TTC549 (cell line): ENCODE results near the gene EXTL1.

Experiments
- FAIRE-seq: peaks from 2 replicates; lab custom pipeline; 2012; peaks lifted over from hg19 to GRCh38; lab: Jason Lieb, UNC

Gene EXTL1

DNA sequence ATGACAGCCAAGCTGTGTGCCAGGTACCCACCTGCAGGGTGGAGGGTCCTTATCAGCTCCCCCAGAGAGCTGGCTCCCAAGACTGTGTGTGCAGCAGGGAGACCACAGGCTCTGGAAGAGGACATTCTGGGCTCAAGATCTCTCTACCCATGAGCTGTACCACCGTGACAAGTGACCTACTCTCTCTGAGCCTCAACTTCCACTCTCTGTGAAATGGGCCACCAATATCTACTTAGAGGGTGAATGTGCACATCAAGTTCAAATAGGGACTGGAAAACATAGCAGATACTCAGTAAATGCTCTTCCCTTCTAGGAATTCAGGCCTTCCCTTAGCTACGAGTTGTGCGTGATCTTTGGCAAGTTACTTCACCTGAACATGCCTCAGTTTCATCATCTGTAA lies 22.8 kb downstream of the EXTL1 start:
- no peak for FAIRE-seq

DNA sequence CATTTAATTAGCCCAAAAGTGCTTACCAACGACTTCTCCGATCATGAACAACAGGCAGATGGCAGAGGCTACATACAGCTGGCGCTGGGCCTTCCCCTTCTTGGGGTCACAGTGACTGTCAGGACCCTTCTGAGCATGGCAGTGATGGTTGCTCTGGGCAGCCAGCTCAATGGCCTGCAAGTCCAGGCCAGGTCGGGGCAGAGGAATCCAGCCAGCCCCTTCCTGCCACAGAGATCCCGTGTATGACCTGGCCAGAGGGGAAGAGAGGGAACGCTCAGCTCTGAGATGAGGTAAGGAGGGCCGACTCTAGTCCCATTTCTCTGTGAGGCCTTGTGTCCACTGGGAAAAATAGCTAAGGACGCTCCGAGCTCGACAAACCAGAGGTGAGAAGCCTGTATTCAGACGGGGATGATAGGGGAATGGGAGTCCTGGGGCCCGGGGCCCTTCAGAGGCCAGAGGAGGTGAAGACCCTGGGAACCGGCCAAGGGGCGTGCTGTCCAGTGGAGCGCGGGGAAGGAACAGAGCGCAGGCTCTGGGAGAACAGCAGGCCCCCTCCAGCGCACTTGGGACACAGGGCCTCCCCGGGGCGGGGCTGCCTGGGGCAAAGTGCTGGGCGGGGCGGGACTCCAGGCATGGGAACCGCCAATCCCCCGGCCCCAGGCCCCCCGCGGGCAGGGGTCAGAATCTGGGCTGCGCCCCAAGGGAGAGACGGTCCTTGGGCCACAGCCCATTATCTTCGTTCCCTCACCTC lies 23.6 kb downstream of the EXTL1 start:
- no peak for FAIRE-seq

DNA sequence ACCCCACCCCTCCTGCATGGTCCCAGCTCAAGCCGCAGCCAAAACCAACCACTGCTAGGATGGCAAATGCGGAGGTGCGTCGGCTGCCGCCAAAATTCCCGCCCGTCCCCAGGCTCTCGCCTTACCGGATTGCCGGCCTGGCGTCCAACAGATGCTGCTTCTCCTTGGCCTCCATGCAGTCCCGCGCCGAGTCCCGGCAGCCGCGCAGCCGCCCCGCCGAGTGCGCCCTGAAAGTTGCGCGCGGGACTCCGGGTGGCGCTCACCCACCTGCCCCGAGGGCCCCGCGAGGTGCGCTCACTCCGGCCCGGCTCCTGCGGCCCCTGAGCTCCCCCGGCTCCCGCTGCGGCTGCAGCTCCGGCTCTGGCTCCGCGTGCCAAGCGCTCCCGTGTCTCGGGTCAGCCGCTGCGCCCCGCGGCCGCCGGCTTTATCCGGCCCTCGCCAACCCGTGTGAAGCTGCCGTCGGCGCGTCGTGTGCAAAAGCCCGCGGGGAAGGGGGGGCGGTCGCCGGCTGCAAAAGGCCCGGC lies 24.2 kb downstream of the EXTL1 start, which contains the start of gene SLC30A2:
Gene SLC30A2 (minus strand): TSS at position 397 of the 524 bp plus-strand sequence. CDS start 222 bp downstream, at position 175.
- no peak for FAIRE-seq

DNA sequence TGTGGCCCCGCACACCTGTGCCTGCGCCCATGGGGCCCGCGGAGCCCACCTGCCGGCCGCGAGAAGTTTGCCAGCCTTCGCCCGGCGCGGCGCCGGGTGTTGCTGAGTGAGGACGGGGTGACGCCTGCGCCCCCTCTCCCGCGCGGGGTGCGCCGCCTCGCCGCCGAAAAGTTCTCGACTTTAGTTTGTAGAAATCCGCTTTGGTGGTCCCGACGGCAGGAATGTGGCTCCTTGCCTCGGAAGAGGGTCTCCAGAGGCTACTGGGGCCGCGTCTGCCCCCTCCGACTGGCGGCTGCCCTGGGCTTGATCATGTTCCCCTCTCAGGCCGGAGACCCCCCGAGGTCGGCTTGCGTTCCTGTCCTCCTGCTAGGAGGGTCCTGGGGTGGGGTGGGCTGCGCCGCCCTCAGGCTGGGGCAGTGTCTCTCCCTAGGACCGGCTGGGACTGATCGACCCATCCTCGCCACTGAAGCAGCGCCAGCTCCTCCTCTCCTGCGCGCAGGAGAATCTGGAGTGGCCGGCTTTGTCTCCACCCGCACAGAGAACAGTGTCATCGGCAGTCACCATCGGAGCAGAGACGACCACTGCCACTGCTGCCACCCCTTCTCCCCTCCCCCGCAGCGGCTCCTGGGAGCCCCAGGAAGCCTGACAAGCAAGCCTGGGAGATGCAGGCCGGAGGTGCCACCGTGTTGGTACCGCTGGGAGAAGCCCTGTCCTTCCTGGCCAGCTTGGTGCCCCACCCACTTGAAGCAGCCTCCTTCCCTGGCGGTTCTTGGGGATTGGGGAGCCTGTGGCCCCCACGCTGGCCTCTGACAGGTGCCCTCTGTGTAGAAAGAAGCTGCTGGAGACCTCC lies 24.9 kb downstream of the EXTL1 start:
- FAIRE-seq: no peak

DNA sequence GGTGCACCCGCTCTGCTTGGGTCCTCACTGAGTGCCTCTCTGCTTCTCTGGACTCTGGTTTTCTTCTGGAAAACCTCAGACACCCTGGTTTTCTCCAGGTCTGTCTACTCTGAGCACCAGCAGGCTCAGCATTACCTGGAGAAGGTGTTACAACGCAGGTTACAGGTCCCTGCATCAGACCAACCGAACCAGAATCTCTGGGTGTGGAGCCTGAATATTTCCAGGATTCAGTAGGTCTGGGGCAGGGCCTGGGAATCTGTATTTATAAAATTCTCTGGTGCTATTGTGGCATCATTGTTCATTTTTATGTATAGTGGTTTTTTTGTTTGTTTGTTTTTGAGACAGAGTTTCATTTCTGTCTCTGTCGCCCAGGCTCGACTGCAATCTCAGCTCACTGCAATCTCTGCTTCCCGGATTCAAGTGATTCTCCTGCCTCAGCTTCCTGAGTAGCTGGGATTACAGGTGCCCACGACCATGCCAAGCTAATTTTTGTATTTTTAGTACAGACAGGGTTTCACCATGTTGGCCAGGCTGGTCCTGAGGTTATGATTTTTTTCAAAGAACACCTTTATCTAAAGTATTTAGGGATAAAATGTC lies 25.8 kb downstream of the EXTL1 start:
- no peak for FAIRE-seq

DNA sequence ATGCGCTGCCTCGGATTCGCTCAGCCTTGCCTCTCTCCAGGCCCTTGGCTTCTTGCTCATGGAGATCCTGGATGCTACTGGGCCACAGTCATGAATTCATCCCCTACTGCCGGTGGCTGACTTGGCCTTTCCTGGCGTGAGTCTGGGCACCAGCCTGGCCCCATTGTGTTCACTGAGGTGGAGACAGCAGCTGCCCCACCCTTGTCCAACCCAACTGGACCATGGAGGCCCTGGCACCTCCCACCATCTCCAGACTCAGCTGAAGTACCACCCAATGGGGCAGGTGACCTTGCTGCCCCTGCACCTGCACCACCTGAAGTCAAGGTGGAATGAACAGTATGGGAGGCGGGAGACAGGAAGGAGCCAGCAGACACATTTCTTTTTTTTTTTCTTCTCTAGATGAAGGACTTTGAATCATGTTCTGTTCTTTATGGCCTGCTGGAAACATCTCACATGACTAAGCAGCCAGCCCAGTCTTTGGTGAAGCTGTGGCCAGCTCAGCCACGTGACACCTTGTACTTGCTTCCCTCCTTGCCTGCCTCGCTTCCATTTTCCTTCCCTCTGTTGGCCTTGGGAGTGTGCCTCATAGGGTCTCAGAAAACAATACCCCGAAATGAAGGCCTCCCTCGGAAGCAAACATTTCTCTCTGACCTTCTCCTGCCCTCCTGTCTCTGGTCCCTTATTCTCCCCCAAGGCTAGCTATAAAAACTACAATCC lies 28.1 kb downstream of the EXTL1 start:
- no peak for FAIRE-seq

GRCh38 chr1:26050248-26050640 lies 28.7 kb downstream of the EXTL1 start:
- no peak for FAIRE-seq

- FAIRE-seq: no peak
Observed at GRCh38 chr1:26053718-26054560, 32.4 kb downstream of the EXTL1 start.

DNA sequence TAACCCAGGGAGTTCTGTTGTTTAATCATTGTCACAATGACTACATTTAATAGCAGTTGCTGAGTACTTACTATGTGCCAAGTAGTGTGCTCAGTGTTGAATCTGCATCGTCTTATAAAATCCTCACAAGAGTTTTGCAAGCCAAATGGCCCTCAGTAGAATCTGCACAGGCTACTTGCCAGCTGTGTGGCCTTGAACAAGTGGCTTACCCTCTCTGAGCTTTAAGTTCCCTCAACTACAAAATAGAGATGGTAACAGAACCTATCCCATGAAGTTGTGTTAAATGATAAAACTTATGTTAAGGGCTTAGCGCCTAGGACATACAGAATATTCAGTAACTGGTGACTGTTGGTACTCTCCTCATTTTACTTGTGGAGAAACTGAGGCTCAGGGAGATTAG lies 33.5 kb downstream of the EXTL1 start:
- no peak for FAIRE-seq

DNA sequence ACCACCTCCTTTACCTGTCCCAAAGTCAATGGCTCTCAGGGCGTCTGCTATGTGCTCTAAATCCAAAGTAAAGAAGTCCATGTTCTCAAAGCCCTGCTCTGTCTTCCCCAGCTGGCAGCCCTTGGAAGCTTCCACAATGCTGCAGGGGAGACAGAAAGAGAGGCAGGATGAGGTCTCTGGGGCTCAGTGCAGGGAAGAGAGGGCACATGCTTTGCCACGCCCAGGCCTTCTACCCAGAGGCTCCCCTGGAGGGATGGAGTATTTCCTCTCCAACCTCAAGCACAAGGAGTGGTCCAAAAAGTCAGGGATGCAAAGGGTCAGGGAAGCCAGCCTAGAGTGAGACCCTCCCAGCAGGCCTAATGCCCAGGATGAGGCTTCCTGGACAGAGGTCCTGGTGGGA lies 35.6 kb downstream of the EXTL1 start:
- FAIRE-seq: no peak

DNA sequence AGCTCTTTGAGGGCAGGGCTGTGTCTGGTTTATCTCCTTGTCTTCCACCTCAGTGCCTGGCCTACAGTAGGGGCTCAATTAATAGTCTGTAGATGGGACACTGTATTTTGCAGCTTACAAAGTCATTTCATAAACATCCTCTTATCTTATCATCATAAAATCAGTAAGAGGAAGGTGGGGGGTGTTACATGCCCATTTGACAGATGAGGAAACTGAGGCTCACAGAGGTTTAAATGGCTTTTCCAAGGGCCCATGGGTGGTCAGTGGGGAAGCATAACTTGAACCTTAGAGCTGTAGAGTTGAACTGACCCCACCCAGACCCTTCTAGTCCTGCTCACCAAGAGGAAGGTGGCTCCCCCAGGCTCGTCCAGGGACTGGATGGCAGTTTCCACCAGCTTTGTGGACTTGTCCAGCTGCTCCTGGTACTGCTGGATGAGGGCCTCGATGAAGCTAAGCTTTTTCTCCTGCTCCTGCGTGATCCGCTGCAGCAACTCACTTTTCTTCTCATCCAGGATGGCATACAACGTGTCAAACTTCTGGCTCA lies 36.5 kb downstream of the EXTL1 start:
- FAIRE-seq: no peak

GRCh38 chr1:26059906-26060305 lies 38.3 kb downstream of the EXTL1 start:
- FAIRE-seq: no peak

DNA sequence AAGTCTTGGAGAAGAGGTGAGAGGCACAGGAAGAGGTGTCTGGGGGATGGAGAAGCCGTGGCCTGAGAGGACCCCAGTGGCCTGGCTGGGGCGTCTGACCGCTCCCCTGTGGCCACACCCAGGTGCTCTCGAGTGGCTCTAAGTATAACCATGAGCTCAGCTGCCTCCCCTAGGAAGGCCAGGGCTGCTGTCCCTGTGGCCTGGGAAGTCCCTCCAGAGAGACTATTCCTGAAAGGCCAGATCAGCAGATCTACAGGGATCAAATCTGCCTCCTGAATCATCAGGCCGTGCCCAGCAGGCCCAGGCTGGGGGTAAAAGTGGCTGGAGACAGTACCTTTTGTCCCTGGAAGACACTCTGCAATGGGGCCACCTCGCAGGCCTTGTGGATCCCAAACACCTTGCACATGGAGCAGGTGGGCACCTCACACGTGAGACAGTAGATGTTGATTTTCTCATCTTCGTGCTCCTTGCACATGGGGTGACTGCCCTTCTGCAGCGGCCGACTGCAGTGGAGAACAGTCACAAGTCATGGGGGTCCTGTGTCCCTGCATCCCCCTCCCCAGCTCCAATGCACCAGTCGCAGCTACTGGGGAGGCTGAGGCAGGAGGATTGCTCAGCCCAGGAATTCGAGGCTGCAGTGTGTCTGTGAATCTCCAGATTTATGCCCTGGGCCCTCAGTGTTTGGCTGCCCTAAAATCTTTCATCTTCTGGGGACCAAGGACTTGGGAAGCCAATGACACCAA lies 39.4 kb downstream of the EXTL1 start:
- no peak for FAIRE-seq

DNA sequence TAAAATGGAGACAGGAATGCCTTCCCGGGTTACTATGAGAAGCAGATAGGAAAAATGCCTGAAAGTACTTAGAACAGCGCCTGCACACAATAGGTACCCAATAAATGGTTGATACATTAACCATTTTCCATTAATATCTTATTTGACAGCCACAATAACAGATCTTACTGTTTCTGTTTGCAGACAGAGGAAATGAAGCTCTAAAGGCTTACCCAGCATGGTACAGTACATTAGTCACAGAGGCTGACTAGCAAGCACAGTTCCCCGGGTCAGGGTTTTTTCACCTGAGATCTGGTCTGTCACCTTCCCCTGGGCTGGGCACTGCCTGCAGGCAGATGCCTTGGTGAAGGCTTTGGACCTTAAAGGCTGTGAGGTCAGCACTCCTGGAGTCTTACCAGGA lies 43.0 kb downstream of the EXTL1 start:
- FAIRE-seq: no peak

GRCh38 chr1:26066160-26066559 lies 44.6 kb downstream of the EXTL1 start:
- FAIRE-seq: no peak

DNA sequence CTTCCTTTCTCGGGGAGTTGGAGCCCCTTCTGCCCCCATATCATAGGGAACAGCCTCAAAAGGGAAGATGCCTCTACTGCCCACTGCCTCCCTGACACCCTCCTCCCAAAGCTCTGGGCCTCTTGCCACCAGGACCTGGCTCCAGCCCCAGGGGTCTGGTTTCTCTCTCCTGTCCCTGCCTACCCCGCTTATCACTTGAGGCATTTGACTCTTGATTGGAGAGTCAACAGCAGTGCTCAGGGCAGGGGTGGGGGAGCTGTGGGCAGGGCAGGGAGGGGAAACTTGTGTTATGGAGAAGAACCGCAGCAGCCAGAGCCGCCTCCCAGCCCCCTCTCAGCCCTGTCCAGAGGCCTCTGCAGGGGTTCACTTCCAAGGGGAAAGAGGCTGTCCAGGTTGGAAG lies 45.3 kb downstream of the EXTL1 start:
- FAIRE-seq: no peak

DNA sequence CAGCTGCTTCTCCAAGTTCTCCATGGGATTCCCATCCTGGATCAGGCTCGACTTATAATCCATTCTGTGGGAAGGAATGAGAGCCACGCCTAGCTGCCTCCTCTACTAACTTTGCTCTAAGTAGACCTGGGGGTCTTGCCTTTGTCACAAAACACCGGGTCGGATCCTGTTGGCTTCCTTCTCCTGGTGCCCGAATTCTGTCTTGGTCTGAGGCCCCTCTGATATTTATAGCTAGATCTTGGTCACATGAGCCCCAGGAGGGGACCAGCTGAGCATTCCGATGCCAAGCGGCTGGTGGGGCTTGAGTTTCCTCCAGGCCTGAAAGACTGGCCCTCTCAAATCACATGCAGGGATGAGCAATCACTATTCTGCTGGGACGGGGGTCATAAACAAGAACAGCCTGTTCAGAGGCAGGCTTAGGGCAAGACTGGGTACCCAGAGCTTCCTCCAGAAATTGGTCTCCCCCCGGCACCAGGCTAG lies 45.9 kb downstream of the EXTL1 start, which contains the start of gene TRIM63:
Gene TRIM63 (minus strand): TSS at position 199 of the 480 bp plus-strand sequence. CDS start 136 bp downstream, at position 63.
- no peak for FAIRE-seq

DNA sequence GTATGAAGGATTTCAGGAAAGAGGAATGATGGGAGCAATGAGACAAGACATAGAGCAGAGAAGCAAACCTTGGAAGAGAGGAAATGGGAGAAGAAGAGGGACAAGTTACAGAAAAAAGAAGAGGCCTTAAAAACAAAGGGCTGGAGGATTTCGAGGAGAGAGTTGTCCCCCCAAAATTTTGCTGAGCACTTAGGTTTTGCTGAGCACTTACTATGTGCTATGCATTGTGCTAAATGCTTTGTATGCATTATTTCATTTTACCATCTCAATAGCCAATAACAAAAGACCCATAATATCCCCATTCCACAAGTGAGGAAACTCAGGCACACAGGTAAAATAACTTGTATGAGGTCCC lies 48.3 kb downstream of the EXTL1 start:
- FAIRE-seq: no peak

- no peak for FAIRE-seq
Observed at GRCh38 chr1:26070296-26070962, 48.9 kb downstream of the EXTL1 start.

GRCh38 chr1:26070963-26071342 lies 49.4 kb downstream of the EXTL1 start:
- no peak for FAIRE-seq
